ENCODE results near the gene TECPR1. TPM values are rescaled to one million over a fixed set of nuclear protein-coding genes. Genes with fewer than 3 reads are reported as not detected.

TECPR1 gene
- total RNA-seq, 1 experiment from 2014 or later, result 21.5 TPM

DNA sequence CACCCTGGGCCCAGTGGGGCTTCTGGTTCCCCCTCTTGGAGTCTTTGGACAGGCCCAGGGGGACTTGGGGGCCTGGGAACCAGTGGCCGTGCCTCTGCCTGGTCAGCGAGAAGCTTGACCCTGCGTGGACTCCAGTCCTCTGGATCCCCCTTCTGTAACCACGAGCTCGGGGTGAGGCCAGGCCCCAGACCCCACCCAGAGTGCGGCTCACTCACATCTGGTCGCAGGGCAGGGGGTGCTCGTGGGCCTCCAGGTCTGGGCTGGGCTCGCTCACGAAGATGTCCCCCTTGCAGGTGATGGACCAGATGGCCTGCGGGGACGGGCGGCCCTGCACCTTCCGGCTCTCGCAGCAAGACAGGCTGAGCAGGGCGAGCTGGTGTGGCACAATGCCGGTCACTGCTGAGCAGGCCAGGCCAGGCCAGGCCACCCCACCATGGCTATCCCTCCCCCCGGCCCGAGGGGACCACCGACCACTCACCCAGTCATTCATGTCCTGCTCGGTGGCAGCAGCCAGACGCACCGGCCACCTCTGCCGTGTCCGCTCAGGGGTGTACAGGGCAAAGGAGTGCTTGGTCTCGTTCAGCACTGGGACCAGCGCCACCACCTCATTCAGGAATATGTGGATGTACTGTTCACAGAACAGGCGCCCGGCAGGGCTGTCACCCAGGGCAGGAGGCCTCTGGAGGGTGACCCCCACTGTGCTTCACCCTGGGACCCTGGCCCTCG is 21.1 kb downstream of the TECPR1 start:
- ChIA-PET CTCF (no interaction called here), POLR2A (no interaction called here)
- Mint-ChIP-seq H3K36me3 (no peaks in the 10 kb centered on the region), H3K9me3 (no peaks in the 10 kb centered on the region), H3K4me3 (no peak overlapping the region), H3K4me1 (no peaks in the 10 kb centered on the region), H3K27ac (no peak overlapping the region), H3K27me3 (ENCODE audit: low read depth) (no peaks in the 10 kb centered on the region)
- TF ChIP-seq, protein P1, sequence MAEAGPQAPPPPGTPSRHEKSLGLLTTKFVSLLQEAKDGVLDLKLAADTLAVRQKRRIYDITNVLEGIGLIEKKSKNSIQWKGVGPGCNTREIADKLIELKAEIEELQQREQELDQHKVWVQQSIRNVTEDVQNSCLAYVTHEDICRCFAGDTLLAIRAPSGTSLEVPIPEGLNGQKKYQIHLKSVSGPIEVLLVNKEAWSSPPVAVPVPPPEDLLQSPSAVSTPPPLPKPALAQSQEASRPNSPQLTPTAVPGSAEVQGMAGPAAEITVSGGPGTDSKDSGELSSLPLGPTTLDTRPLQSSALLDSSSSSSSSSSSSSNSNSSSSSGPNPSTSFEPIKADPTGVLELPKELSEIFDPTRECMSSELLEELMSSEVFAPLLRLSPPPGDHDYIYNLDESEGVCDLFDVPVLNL (CRISPR knock-in tag; IDR thresholded peaks at IDR 0.05; ENCODE audit: borderline replicate concordance, low read depth), result no peak
- TF ChIP-seq, protein P2, sequence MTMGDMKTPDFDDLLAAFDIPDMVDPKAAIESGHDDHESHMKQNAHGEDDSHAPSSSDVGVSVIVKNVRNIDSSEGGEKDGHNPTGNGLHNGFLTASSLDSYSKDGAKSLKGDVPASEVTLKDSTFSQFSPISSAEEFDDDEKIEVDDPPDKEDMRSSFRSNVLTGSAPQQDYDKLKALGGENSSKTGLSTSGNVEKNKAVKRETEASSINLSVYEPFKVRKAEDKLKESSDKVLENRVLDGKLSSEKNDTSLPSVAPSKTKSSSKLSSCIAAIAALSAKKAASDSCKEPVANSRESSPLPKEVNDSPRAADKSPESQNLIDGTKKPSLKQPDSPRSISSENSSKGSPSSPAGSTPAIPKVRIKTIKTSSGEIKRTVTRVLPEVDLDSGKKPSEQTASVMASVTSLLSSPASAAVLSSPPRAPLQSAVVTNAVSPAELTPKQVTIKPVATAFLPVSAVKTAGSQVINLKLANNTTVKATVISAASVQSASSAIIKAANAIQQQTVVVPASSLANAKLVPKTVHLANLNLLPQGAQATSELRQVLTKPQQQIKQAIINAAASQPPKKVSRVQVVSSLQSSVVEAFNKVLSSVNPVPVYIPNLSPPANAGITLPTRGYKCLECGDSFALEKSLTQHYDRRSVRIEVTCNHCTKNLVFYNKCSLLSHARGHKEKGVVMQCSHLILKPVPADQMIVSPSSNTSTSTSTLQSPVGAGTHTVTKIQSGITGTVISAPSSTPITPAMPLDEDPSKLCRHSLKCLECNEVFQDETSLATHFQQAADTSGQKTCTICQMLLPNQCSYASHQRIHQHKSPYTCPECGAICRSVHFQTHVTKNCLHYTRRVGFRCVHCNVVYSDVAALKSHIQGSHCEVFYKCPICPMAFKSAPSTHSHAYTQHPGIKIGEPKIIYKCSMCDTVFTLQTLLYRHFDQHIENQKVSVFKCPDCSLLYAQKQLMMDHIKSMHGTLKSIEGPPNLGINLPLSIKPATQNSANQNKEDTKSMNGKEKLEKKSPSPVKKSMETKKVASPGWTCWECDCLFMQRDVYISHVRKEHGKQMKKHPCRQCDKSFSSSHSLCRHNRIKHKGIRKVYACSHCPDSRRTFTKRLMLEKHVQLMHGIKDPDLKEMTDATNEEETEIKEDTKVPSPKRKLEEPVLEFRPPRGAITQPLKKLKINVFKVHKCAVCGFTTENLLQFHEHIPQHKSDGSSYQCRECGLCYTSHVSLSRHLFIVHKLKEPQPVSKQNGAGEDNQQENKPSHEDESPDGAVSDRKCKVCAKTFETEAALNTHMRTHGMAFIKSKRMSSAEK (CRISPR knock-in tag; IDR thresholded peaks at IDR 0.05; ENCODE audit: borderline replicate concordance), result no peak
- TF ChIP-seq RELA (CRISPR knock-in tag; IDR thresholded peaks at IDR 0.05; ENCODE audit: borderline replicate concordance), result no peak
- no peak for TF ChIP-seq NR1H2 (CRISPR knock-in tag; IDR thresholded peaks at IDR 0.05)
- no peak for TF ChIP-seq NFYB (CRISPR knock-in tag; conservative IDR thresholded peaks at IDR 0.05; ENCODE audit: low read depth)
- TF ChIP-seq, protein P3, sequence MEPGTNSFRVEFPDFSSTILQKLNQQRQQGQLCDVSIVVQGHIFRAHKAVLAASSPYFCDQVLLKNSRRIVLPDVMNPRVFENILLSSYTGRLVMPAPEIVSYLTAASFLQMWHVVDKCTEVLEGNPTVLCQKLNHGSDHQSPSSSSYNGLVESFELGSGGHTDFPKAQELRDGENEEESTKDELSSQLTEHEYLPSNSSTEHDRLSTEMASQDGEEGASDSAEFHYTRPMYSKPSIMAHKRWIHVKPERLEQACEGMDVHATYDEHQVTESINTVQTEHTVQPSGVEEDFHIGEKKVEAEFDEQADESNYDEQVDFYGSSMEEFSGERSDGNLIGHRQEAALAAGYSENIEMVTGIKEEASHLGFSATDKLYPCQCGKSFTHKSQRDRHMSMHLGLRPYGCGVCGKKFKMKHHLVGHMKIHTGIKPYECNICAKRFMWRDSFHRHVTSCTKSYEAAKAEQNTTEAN (CRISPR knock-in tag; IDR thresholded peaks at IDR 0.05), result no peak
- no peak for TF ChIP-seq NR3C1 (CRISPR knock-in tag; conservative IDR thresholded peaks at IDR 0.05; ENCODE audit: low read depth)
- TF ChIP-seq, protein P4, sequence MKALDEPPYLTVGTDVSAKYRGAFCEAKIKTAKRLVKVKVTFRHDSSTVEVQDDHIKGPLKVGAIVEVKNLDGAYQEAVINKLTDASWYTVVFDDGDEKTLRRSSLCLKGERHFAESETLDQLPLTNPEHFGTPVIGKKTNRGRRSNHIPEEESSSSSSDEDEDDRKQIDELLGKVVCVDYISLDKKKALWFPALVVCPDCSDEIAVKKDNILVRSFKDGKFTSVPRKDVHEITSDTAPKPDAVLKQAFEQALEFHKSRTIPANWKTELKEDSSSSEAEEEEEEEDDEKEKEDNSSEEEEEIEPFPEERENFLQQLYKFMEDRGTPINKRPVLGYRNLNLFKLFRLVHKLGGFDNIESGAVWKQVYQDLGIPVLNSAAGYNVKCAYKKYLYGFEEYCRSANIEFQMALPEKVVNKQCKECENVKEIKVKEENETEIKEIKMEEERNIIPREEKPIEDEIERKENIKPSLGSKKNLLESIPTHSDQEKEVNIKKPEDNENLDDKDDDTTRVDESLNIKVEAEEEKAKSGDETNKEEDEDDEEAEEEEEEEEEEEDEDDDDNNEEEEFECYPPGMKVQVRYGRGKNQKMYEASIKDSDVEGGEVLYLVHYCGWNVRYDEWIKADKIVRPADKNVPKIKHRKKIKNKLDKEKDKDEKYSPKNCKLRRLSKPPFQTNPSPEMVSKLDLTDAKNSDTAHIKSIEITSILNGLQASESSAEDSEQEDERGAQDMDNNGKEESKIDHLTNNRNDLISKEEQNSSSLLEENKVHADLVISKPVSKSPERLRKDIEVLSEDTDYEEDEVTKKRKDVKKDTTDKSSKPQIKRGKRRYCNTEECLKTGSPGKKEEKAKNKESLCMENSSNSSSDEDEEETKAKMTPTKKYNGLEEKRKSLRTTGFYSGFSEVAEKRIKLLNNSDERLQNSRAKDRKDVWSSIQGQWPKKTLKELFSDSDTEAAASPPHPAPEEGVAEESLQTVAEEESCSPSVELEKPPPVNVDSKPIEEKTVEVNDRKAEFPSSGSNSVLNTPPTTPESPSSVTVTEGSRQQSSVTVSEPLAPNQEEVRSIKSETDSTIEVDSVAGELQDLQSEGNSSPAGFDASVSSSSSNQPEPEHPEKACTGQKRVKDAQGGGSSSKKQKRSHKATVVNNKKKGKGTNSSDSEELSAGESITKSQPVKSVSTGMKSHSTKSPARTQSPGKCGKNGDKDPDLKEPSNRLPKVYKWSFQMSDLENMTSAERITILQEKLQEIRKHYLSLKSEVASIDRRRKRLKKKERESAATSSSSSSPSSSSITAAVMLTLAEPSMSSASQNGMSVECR (CRISPR knock-in tag; IDR thresholded peaks at IDR 0.05; ENCODE audit: borderline replicate concordance), result no peak
- no peak for TF ChIP-seq SOX15 (CRISPR knock-in tag; IDR thresholded peaks at IDR 0.05)
- TF ChIP-seq FOXP1 (CRISPR knock-in tag; IDR thresholded peaks at IDR 0.05; ENCODE audit: borderline replicate concordance), result no peak
- TF ChIP-seq EMX1 (CRISPR knock-in tag; IDR thresholded peaks at IDR 0.05), result no peak
- no peak for TF ChIP-seq ZNF423 (CRISPR knock-in tag; IDR thresholded peaks at IDR 0.05)
- no peak for TF ChIP-seq MYBL2 (CRISPR knock-in tag; IDR thresholded peaks at IDR 0.05)
- no peak for TF ChIP-seq NFATC4 (CRISPR knock-in tag; IDR thresholded peaks at IDR 0.05)
- no peak for ATAC-seq
- DNase-seq (ENCODE audit: low spot score), result no peak
